Pancreas (tissue), 10 donors: ENCODE measurements around the gene CD96. TPM values are rescaled to one million over a fixed set of nuclear protein-coding genes. Genes with fewer than 3 reads are reported as not detected.

Source experiments
- ATAC-seq, 4 donors: fragments of 200-7000 bp; cut with Tn5 transposase; one replicate each; pipeline versions ENCODE4 v1.8.0 to v1.9.1; 2020; ENCODE audit warnings: mild to moderate bottlenecking in 4 of 4, moderate library complexity in 4 of 4
- DNase-seq, 6 donors: peaks; one replicate each; pipeline ENCODE4 v3.0.0-alpha.2; 2020
- FAIRE-seq: peaks from 2 replicates; lab custom pipeline; 2012; peaks lifted over from hg19 to GRCh38; lab: Jason Lieb, UNC
- H3K27ac ChIP-seq, 4 donors: fragments of 200-600 bp; sonication (generic); 1 replicate in 3 of 4; 2 replicates in 1 of 4; pipeline versions ENCODE4 v1.5.0 to v1.8.0; 2020
- H3K27me3 ChIP-seq, 4 donors: fragments of 200-600 bp; one replicate each; pipeline ENCODE4 v1.8.0; 2021
- H3K36me3 ChIP-seq, 3 donors: fragments of 200-600 bp; sonication (generic) in 1 of 3; one replicate each; pipeline versions ENCODE4 v1.5.0 to v1.8.0; 2020 to 2021
- H3K4me1 ChIP-seq, 3 donors: fragments of 200-600 bp; one replicate each; pipeline ENCODE4 v1.8.0; 2021
- H3K4me3 ChIP-seq, 4 donors: fragments of 200-600 bp; sonication (generic) in 2 of 4; one replicate each; pipeline versions ENCODE4 v1.5.0 to v1.8.0; 2020 to 2021
- H3K9me3 ChIP-seq, 4 donors: fragments of 200-600 bp; one replicate each; pipeline ENCODE4 v1.8.0; 2021
- CTCF ChIP-seq, 4 donors: fragments of 200-600 bp; sonication (generic) in 3 of 4; IDR thresholded peaks; one replicate each; pipeline versions ENCODE4 v1.5.0 to v1.8.0; 2021; ENCODE audit warnings: antibody characterized with exemption in 4 of 4
- WGBS, 2 donors: extraction: QIAGEN DNeasy Blood & Tissue Kit; methylation state at CpG; one replicate each; pipeline ENCODE4 v1.1.7; 2013; 5-methylcytosine and 5-hydroxymethylcytosine counted together
- intact Hi-C, 3 donors: fragments of 100-400 bp; cut with DNase I; formaldehyde crosslinking; loops; one replicate each; pipeline versions ENCODE4 v1.11.1 to v1.14.2; 2022
- polyA plus RNA-seq, 2 donors: library from polyadenylated mRNA; stranded (reverse); fragments of 200-250 nt; gene quantifications; one replicate each; pipeline ENCODE4 v1.2.3, GENCODE V29; 2013
- total RNA-seq, 6 donors: library from RNA; stranded (reverse); fragmentation: NEBNext Ultra II Directional in 4 of 6; extraction: Animal tissue kit (Norgen Biotek cat#: 25700) in 4 of 6; gene quantifications; one replicate each; pipeline versions ENCODE4 v1.2.1 to v1.2.4, GENCODE V29; 2021 to 2023
- donor health status: healthy with polysubstance abuse.
- donor health status: DM: no; HTN: no; CAD: no; lungs with moderate emphysema.
- donor health status: DM: no; HTN: no; CAD: no.
- donor health status: control.
- donor health status: control.
- donor health status: Bipolar disorder and iron deficiency.
- donor health status: DM: yes; HTN: yes; CAD: no.
- donor health status: DM: no; HTN: no; CAD: no.
- donor health status: DM: no; HTN: no; CAD: no.
- donor health status: DM: yes; HTN: yes; CAD: no.

CD96 gene
- total and polyA plus RNA-seq, 8 donors = 0.12 to 1.9 (median 0.47) TPM

- no peak for FAIRE-seq
These were observed 120.9 kb downstream of the CD96 start for GRCh38 chr3:111662907-111663306.

GRCh38 chr3:111666041-111666735 lies 124.2 kb downstream of the CD96 start:
- 58 to 61% methylated on average over 4 of the region's 4 CpGs for WGBS, 2 donors
- no peak for TF ChIP-seq CTCF (IDR thresholded peaks at IDR 0.05)
- Histone ChIP-seq H3K36me3 (no peaks in the 10 kb centered on the region), H3K4me3 (no peak overlapping the region), H3K27me3 (no peaks in the 10 kb centered on the region), H3K4me1 (no peaks in the 10 kb centered on the region), H3K9me3 (no peaks in the 10 kb centered on the region), H3K27ac (no peak overlapping the region)
- DNase-seq (no peak), ATAC-seq (no peak), FAIRE-seq (no peak)
- intact Hi-C loops = no loop called here

More at GRCh38 chr3:111662907-111663306, 120.9 kb downstream of the CD96 start:
- no peak overlapping the region for H3K27ac ChIP-seq
- DNase-seq (no peak), ATAC-seq (no peak)
- WGBS, 2 donors = 78 to 85% methylated on average over 3 of the region's 3 CpGs
- TF ChIP-seq CTCF (IDR thresholded peaks at IDR 0.05) = no peak
- no peaks in the 10 kb centered on the region for H3K4me1 ChIP-seq
- no peak overlapping the region for H3K4me3 ChIP-seq
- intact Hi-C loops = no loop called here
- no peaks in the 10 kb centered on the region for H3K9me3 ChIP-seq
- no peaks in the 10 kb centered on the region for H3K27me3 ChIP-seq
- H3K36me3 ChIP-seq = no peaks in the 10 kb centered on the region

- no peaks in the 10 kb centered on the region for H3K36me3 ChIP-seq
- no peak for TF ChIP-seq CTCF (IDR thresholded peaks at IDR 0.05)
- intact Hi-C loops = no loop called here
- FAIRE-seq (no peak), DNase-seq (no peak), ATAC-seq (no peak)
- H3K9me3 ChIP-seq = no peaks in the 10 kb centered on the region
- H3K4me3 ChIP-seq = no peak overlapping the region
- peak overlapping the region in 2 of 4 donors; percentile 9 to 35 for H3K27ac ChIP-seq
- no peaks in the 10 kb centered on the region for H3K4me1 ChIP-seq
- no peaks in the 10 kb centered on the region for H3K27me3 ChIP-seq
- WGBS, 2 donors = 69 to 87% methylated on average over 5 of the region's 5 CpGs
These were observed 125.2 kb downstream of the CD96 start for GRCh38 chr3:111667170-111667569.

- H3K4me1 ChIP-seq = no peaks in the 10 kb centered on the region
- H3K27ac ChIP-seq = peak overlapping the region in 2 of 4 donors; percentile 9 to 35
- peak in 1 of 6 donors; percentile 33 for DNase-seq
- whole genome bisulfite sequencing, 2 donors = 57 to 62% methylated on average over 5 of the region's 5 CpGs
- TF ChIP-seq CTCF (IDR thresholded peaks at IDR 0.05) = no peak
- peak in 3 of 4 donors; percentile 66 to 90 (median 82) for ATAC-seq
- H3K36me3 ChIP-seq = no peaks in the 10 kb centered on the region
- intact Hi-C loops = no loop called here
- peak; percentile 65 for FAIRE-seq
- H3K4me3 ChIP-seq = no peak overlapping the region
- H3K9me3 ChIP-seq = no peaks in the 10 kb centered on the region
- H3K27me3 ChIP-seq = no peaks in the 10 kb centered on the region
These were observed 125.7 kb downstream of the CD96 start for GRCh38 chr3:111667621-111668239.

- Histone ChIP-seq H3K27ac (no peak overlapping the region), H3K36me3 (no peaks in the 10 kb centered on the region), H3K9me3 (no peaks in the 10 kb centered on the region), H3K27me3 (no peaks in the 10 kb centered on the region), H3K4me1 (no peaks in the 10 kb centered on the region), H3K4me3 (no peak overlapping the region)
- ATAC-seq = no peak
- intact Hi-C loops = no loop called here
- DNase-seq = no peak
- no peak for FAIRE-seq
- TF ChIP-seq CTCF (IDR thresholded peaks at IDR 0.05) = no peak
These were observed 126.3 kb downstream of the CD96 start for GRCh38 chr3:111668326-111668725.
